Nucleus accumbens (tissue), 56 donors: ENCODE results near the gene ITPKB.
"Not testable (repeated sequence)": the region's sequence is repeated elsewhere in the genome, so short reads cannot be mapped to it uniquely, and the experiment has no call there.

Experiments used
- DNase-seq, 56 donors: peaks; one replicate each; lab custom pipeline; 2025; lab: John Stamatoyannopoulos, UW

Gene ITPKB

DNA sequence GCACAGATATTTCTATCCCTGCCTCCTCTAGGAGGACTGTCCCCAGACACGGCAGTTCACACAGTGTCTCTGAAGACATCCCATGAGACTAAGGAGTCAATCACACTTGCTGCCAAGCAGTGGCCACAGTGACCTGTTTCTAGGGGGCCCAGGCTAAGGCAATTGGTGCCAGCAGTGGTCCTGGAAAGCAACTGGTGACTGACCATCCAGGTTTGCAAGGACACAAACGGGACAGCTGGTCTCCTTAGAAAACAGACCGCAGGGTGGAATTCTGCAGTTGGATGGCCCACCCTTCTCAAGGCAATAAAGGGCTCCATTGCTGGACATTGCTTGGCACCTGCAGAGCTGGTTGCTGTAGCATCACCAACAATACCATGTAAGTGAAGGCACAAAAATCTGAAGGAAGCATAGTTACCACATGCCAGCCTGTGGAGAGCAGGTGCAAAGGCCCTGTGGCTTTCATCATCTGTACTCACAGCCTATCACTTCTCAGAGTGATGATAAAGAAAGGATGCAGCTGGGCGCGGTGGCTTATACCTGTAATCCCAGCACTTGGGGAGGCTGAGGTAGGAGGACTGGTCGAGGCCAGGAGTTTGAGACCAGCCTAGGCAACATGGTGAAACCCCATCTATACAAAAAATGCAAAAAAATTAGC, 109.1 kb downstream of the ITPKB start:
- DNase-seq: no peak

DNA sequence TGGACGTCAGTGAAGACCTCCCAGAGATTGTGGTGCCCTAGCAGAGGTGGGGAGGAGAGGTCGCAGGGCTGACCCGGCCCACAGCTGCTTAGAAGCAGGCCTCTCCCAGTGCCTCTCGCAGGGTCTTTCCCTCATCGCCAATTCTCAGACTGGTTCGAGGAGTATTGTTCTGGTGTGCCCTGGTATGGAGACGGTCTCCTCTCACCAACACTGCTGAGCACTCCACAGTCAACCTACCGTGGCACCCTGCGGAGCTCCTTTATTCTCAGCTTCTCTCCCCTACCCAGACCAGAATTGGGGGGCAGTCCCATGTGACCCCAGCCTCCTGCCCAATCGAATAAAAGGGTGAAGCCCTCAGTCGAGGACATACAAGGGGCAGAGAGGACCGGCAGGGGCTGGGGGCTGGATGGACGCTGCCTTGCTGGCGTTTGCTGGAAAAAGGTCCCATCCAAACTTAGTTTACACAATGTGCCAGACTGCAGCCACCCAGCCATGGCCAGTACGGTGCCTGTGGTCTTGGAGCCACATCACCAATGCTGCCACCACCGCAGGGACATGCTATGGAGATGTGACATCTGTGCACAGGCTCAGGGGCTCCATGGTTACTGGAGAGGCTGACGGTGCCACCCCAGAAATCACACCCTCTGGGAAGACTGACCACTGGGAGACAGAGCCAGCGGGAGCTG, 109.7 kb downstream of the ITPKB start:
- DNase-seq: no peak

DNA sequence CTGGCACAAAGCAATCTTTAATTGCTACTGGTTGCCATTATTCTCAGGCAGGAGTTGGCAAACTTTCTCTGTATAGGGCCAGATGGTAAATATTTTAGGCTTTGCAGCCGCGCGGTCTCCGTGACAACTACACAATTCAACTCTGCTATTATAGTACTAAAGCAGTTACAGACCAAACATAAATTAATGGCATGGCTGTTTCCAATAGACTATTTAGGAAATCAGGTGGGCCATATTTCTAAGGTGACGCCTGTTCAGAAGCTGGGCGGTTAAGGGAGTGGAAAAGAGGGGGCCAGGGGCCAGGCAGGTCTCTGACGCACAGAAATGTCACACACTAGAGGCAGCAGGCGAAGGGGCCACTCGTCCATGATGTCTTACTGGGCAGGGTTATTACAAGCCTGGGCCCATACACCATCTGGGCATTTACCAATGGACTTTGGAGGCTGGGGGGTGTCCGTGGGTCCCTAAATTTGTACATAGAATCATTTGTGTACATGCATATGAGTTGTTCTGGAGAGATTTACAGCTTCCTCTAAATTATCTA, 110.4 kb downstream of the ITPKB start:
- DNase-seq: no peak

DNA sequence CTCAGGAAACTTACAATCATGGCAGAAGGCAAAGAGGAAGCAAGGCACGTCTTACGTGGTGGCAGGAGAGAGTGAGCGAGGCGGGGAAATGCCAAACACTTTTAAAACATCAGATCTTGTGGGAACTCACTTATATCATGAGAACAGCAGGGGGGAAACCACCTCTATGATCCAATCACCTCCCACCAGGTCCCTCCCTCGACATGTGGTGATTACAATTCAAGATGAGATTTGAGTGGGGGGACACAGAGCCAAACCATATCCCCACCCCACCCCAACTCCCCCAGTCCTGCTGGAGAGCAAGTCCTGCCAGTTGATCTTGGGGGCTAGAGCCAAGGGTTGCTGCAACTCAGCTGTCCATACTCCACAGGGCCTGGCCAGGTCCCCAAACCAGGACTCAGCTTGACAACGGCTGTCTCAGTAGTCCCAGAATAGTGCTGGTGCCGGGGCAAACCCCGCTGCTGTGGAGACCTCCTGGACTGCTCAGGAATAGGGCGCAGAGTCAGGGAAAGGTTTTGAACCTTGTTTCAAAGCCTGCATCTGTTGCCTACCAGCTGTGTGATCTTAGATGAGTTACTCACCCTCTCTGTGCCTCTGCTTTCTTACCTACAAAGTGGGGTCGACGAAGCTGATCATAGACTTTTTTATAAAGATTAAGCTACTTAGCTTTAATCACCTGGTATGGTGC, 111.0 kb downstream of the ITPKB start:
- DNase-seq: no peak

DNA sequence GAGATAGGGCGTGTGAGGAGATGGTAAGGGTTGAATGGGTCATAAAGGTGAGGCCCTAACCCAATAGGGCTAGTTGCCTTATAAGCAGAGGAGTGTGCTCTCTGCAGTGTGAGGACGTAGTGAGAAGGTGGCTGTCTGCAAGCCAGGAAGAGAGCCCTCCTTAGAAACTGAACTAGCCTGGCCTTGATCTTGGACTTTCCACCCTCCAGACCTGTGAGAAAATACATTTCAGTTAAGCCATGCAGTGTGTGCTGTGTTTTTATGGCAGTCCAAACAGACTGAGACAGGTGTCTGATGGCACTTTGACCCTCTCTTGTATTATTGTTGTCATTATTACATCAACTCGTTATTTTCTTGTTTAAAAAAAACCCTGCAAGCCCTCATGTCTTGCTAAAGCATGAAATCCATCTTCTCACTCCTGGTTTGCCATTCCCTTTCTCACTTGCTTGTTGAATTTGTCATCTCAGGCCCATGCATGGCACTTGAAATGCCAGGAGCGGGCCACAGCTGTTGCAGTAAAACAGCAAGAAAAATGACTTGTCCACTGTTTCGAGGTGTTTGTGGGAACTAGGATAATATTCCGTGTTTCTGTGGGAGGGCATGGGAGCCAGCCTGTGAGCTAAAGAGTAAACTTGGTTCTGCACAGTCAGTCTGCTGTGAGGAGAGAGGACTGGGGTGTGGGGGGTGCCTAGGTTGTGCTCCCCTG, 111.9 kb downstream of the ITPKB start:
- DNase-seq: no peak

DNA sequence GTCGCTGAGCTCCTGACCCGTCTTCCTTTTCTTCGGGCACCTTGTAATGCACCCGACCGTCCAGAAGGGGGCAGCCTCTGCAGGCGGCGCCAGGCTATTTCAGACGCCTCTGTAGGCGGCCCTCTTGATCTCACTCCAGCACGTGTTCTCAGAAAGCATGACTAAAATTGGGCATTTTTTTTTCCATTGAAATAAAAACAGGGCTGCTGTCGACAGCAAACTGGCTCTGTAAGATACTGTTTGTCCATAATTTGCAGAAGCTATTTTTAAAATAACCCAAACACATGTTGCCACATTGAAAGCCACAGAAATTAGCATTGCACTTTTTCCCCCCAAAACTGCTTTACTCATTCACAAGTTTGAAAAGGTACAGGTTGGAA, 112.5 kb downstream of the ITPKB start:
- peak in 41 of 56 donors; percentile 18 to 81 (median 57) for DNase-seq

DNA sequence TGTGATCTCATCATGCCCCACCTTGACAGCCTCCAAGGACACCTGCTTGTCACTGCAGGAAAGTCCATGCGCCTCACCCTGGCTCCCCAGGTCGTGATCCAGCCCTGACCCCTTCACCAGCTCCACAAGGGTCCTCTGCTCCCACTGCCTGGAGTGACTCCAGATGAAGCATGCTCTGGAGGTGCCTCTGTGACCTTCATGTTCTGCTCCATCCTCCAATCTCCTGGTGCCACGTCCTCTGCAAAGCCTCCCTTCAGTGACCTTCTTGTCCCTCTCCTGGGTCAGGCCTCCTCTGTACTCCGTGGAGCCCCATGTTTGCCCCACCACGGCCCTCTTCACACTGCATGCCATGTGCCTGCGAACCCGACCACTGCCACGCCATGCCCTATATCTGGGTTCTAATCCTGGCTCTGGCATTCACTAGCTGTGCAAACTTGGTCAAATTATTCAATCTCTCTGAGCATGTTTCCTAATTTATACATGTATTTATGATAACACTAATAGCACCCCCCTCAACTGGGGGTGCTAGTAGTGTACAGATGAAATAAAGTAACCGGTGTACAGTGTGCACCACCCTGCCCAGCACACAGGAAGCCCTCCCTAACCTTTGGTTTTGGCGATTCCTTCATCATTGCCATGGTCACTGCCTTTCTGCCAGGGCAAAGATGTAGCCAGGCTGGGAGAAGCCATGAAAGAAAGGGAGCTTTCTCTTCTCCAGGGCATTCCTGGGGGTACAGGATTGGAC, 113.1 kb downstream of the ITPKB start:
- DNase-seq: no peak

DNA sequence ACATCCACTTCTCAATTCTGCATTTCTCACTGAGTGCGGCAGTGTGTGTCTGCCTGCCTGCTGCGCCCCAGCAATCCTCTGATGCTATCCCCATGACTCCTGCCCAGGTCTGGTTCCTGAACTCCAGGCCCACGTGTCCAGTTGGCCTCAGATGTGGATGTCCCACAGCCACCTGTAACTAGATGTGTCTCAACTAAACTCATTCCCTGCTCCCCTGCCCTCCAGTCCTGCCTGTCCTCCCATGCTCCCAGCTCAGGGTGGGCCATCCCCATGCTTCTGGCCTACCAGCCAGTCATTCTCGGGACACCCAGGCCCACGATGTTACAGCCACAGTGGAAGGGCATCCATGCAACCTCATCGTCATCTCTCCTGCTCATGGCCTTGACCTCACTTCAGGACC, 113.8 kb downstream of the ITPKB start:
- DNase-seq: no peak

DNA sequence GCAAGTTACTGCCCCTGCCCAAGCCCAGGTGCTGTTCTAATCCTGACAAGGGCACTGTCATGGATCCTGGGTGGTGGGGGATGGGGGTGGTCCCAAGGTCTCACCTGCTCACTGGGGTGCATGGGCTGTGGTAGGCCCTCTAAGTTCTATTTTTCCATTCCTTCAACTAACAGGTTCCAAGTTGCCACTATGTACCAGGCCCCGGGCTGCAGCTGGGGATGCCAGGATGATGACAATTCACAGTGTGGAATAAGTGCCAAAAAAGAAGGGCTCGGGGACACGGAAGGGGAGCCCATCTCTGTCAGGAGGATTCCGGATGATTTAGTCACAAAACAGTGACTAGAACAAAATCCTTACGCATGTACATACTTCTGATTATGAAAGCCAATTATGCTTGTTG, 114.6 kb downstream of the ITPKB start:
- DNase-seq: no peak

DNA sequence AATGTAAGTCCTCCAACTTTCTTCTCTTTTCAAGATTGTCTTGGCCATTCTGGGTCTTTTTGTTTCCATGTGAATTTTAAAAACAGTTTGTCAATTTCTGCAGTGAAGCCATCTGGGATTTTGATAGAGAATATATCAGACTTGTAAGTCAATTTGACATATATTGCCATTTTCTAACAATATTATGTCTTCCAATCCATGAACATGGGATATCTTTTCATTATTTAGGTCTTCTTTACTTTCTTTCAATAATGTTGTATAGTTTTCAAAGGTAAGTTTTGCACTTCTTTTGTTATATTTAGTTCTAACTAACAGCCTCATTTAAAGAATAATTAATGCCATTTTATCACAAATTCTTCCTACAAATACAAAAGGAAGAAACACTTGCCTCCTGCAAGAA, 117.1 kb downstream of the ITPKB start:
- no peak for DNase-seq

DNA sequence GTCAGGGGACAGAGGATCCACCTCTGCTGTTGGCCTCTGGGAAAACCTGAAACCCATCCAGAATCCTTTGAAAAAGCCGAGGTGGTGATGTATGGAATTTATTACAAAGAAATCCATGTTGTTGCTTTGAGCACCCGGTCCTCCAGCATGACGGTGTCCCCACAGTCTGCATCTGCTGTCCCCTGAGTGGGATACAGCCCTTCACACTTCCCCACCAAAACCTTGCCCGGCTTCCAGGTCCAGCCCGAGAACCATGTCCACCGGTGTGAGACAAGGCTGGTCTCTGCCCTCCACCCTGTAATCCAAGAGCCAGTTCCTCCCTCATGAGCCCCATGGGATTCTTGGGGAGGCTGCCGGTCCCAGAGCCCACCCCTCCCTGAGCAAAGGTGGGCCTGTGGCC, 120.1 kb downstream of the ITPKB start:
- no peak for DNase-seq

DNA sequence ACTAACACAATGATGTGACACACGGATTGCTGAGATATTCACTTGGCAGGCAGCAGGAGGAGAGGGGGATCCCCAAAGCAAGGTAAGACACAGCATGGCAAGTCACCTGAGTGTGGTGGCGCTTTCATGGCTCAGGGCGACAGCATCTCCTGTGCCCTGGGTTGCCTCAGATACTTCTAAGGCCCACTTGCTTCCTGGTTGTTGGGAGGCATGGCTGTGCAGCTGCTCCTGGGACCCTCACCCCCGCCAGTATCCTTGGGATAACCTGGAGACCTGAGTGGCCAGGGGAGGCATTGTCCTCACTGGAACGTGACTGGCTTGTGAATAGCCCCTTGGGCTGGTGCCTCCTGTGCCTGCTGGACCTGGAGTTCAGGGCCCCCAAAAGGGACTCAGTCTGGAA, 120.7 kb downstream of the ITPKB start:
- no peak for DNase-seq

DNA sequence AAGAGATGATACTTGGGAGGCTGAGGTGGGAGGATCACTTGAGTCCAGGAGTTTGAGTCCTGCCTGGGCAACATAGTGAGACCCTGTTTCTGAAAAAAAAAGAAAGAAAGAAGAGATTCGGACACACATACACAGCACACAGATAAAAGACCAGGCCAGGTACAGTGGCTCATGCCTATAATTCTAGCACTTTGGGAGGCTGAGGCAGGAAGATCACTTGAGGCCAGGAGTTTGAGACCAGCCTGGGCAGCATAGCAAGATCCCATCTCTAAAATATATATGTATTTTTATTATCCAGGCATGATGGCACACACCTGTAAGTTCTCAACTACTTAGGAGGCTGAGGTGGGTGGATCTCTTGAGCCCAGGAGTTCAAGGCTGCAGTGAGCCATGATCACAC, 121.4 kb downstream of the ITPKB start:
- DNase-seq: not testable (repeated sequence)

DNA sequence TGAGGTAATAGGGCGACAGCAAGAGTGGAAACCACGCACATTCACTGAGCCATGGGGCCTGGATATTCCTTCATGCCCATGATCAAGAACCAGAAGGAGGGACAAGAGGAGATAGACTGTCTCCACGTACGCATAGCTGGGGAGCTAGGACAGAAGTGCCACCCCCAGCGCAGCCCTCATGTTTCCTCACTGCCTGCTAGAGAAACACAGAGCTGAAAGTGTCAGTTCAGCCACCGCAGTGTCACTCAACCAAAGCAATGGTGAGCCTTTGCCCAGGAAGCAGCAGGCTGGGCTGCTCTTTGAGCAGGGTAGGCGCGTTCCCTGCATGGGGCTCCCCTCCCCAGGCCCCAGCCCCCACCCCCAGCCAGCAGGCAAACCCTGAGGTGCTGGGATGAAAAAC, 122.0 kb downstream of the ITPKB start:
- no peak for DNase-seq

DNA sequence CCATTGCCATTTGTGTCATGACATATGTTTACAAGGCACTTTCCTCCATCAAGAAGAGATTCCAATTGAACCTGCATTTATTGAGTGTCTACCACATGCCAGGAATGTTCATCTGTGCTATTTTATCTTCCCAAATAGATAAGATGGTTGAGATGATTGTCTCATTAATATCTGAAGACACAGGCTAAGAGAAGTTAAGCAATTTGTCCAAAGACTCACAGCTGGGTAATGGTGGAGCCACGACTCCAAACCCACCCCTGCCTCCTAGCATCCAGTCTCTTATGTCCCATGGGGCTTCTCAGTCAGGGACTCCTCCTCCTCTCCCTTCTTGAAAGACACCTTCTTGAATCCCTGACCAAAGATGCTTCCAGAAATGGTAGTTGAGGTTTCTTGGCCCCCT, 122.4 kb downstream of the ITPKB start:
- DNase-seq: no peak

DNA sequence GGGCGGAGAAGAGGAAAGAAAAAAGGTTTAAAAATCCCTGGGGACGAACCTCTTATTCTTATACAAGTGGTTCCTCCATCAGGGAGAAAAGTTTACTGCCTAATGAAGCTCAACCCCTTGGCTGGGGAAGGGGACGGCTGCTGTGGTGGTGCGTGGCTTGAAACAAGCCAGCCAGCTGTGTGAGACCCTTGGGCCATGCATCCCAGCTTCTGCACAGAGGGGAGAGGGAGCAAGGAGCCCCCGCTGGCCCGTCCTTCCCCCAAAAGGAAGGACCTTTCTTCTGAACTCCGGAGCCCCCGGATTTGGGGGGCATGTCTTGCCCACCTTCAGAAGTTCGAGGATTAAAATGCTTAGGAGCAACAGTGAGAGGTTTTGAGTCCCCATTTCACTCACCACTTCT, 123.2 kb downstream of the ITPKB start:
- DNase-seq: no peak

DNA sequence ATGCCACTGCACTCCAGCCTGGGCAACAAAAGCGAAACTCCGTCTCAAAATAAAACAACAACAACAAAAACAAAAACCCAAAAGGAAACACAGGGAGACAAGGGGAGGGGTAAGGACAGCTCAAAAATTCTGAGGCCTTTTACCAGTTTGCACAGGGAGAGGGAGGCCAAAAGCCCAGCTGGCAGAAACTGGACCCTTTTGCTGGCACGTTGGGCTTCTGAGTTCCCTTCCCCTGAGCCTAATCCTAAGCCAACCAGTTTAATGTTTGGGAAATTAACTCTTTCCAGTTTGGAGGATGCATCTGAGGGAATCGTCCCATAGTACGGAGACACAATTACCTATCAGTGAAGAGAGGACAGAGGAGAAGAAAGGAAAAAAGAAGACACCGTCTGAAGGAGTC, 127.1 kb downstream of the ITPKB start:
- DNase-seq: not testable (repeated sequence)

DNA sequence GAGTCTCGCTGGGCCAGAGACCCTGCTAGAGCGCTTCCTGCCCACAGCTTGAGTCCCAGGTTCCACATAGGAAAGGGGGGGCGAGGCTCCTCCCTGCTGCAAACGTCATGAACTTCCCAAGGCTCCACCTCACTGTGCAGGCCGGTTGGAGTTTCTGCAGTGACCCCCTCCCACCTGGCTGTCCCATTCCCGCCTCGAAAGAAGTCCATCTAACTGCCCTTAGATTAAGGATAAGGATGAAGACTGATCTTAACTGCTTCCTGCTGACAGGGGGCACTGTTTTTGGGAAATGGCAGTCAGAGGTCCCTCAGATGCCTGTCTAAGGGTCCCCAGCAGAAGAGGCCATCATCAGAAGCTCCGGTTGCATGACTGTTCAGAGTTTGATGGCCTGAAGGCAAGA, 127.8 kb downstream of the ITPKB start:
- DNase-seq: no peak

DNA sequence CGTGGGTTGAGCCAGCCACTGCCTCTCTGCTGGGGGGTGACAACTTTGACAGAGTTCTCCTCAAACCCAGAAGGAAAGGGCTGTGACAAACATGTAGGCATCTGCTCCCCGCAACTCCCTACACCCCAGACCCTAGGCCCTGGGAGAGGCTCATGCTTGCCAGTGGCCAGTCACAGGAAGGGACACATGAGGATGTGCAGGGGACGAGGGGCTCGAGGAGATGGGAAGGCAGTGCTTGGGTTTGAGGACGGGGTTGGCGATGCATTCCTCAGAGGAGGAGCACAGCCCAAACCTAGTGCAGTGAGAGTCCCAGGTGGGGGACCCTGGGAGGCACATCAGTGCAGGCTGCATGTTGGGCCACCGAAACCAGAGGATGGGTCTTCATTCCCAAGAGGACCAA, 128.4 kb downstream of the ITPKB start:
- DNase-seq: no peak

DNA sequence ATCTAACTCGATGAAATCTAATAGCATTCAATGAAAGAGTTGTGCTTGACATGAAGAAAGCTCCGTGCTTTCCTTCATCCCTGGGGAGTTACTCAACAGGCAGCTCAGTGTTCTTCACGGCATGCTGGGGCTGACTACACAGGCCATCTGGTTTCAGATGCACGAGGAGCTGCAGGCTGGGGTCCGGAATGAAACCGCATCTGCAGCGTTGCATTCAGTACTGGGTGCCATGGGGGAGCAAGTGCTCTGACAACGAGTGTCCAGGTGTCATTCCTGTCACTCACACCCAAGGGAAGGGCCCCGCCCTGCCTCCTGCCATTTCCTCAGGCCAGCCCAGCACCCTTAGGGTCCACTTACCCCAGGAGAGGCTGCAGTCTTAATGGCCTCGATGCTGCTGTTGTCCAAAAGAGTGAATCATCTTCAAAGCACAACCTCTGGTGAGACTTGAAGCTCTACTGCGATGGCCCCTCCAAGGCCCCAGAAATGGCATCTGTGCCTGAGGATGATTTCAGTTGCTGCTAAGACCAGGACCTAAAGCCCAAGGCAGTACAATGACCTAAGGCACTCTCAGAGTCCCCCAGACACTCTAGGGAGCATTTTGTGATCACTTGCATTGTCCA, 129.1 kb downstream of the ITPKB start:
- DNase-seq: no peak
